PFSK-1 (cell line): Measurements from ENCODE around the gene PI4KA.

Experiments used
- POLR2AphosphoS5 ChIP-seq: IDR thresholded peaks from 2 replicates; pipeline ENCODE4 v1.6.1; 2012; ENCODE audit warnings: low read depth, mild to moderate bottlenecking, control low read depth, low read length, moderate library complexity
- SIN3A ChIP-seq: IDR thresholded peaks from 2 replicates; pipeline ENCODE4 v1.6.1; 2012; ENCODE audit warnings: mild to moderate bottlenecking, low read length, moderate library complexity, borderline replicate concordance; ENCODE audit not compliant: insufficient read depth
- TAF1 ChIP-seq: IDR thresholded peaks from 2 replicates; pipeline ENCODE4 v1.6.1; 2012; ENCODE audit warnings: low read length, control low read depth, borderline replicate concordance; ENCODE audit not compliant: insufficient read depth

GRCh38 chr22:20756846-20757245 is 101.8 kb downstream of the PI4KA start:
- TF ChIP-seq POLR2AphosphoS5 (no peak), SIN3A (no peak), TAF1 (no peak)
